WTC11 (cell line): ENCODE data around the gene LMF2. TPM values are rescaled to one million over a fixed set of nuclear protein-coding genes. Genes with fewer than 3 reads are reported as not detected.

Experiments
- ATAC-seq: fragments of 200-7000 bp; cut with Tn5 transposase; 2 replicates; pipeline ENCODE4 v1.10.0; 2021; ENCODE audit warnings: mild to moderate bottlenecking, moderate library complexity
- CTCF ChIA-PET: fragments of 300-600 bp; sonication (Branson Sonifier 250); formaldehyde crosslinking; loops from one replicate; lab custom pipeline; 2021; ENCODE audit warnings: antibody characterized with exemption; lab: Charles Lee
- POLR2A ChIA-PET: fragments of 350-600 bp; sonication (Branson Sonifier 250); formaldehyde crosslinking; loops from one replicate; lab custom pipeline; 2021; ENCODE audit warnings: antibody characterized with exemption; lab: Charles Lee
- DNase-seq: peaks from one replicate; pipeline ENCODE4 v3.0.0; 2021; ENCODE audit warnings: low spot score
- H3K27ac Mint-ChIP-seq: 2 replicates; pipeline ENCODE4 v1.8.0; 2021; ENCODE audit warnings: mixed read lengths
- H3K27me3 Mint-ChIP-seq: 2 replicates; pipeline ENCODE4 v1.8.0; 2021; ENCODE audit warnings: low read depth, mild to moderate bottlenecking, moderate library complexity, mixed read lengths
- H3K36me3 Mint-ChIP-seq: 2 replicates; pipeline ENCODE4 v1.8.0; 2021; ENCODE audit warnings: mixed read lengths
- H3K4me1 Mint-ChIP-seq: 2 replicates; pipeline ENCODE4 v1.8.0; 2022; ENCODE audit warnings: mixed read lengths
- H3K4me3 Mint-ChIP-seq: 2 replicates; pipeline ENCODE4 v1.8.0; 2021; ENCODE audit warnings: mild to moderate bottlenecking, moderate library complexity, mixed read lengths
- H3K9me3 Mint-ChIP-seq: 2 replicates; pipeline ENCODE4 v1.8.0; 2021; ENCODE audit warnings: mixed read lengths
- ARID4B ChIP-seq: sonication (generic); formaldehyde crosslinking; IDR thresholded peaks from 2 replicates; pipeline ENCODE4 v1.8.0; 2023; ENCODE audit warnings: missing genetic modification reagents, mild to moderate bottlenecking, borderline replicate concordance
- CDX4 ChIP-seq: fragments of 250-450 bp; sonication (Bioruptor Pico); IDR thresholded peaks from 2 replicates; pipeline ENCODE4 v1.9.0; 2021; ENCODE audit warnings: moderate library complexity, mild to moderate bottlenecking, inconsistent platforms, borderline replicate concordance
- CREM ChIP-seq: sonication (generic); formaldehyde crosslinking; IDR thresholded peaks from 2 replicates; pipeline ENCODE4 v1.8.1; 2022; ENCODE audit warnings: mild to moderate bottlenecking, missing genetic modification reagents, moderate library complexity
- EMX1 ChIP-seq: fragments of 250-450 bp; sonication (Bioruptor Pico); IDR thresholded peaks from 2 replicates; pipeline ENCODE4 v1.8.0; 2021; ENCODE audit warnings: mild to moderate bottlenecking
- ETV6 ChIP-seq: sonication (generic); formaldehyde crosslinking; IDR thresholded peaks from 2 replicates; pipeline ENCODE4 v1.8.1; 2022; ENCODE audit warnings: mild to moderate bottlenecking, missing genetic modification reagents
- FOXJ3 ChIP-seq: sonication (generic); formaldehyde crosslinking; IDR thresholded peaks from 2 replicates; pipeline ENCODE4 v1.9.0; 2021; ENCODE audit warnings: missing genetic modification reagents, mild to moderate bottlenecking, borderline replicate concordance
- FOXP4 ChIP-seq: sonication (generic); formaldehyde crosslinking; IDR thresholded peaks from 2 replicates; pipeline ENCODE4 v1.8.0; 2022; ENCODE audit warnings: mild to moderate bottlenecking, missing genetic modification reagents
- GABPB1 ChIP-seq: sonication (generic); formaldehyde crosslinking; IDR thresholded peaks from 2 replicates; pipeline ENCODE4 v1.8.1; 2023; ENCODE audit warnings: mild to moderate bottlenecking, missing genetic modification reagents
- JAZF1 ChIP-seq: fragments of 250-450 bp; sonication (Bioruptor Pico); IDR thresholded peaks from 2 replicates; pipeline ENCODE4 v1.9.0; 2021; ENCODE audit warnings: moderate library complexity, mild to moderate bottlenecking, inconsistent platforms
- JUN ChIP-seq: sonication (generic); formaldehyde crosslinking; IDR thresholded peaks from 2 replicates; pipeline ENCODE4 v1.8.0; 2023; ENCODE audit warnings: mild to moderate bottlenecking, missing genetic modification reagents
- KAT7 ChIP-seq: sonication (generic); formaldehyde crosslinking; IDR thresholded peaks from 2 replicates; pipeline ENCODE4 v1.8.1; 2023; ENCODE audit warnings: missing genetic modification reagents, mild to moderate bottlenecking, borderline replicate concordance
- NR2C2 ChIP-seq: sonication (generic); formaldehyde crosslinking; IDR thresholded peaks from 2 replicates; pipeline ENCODE4 v1.8.0; 2022; ENCODE audit warnings: mild to moderate bottlenecking, missing genetic modification reagents
- SMAD3 ChIP-seq: sonication (generic); formaldehyde crosslinking; IDR thresholded peaks from 2 replicates; pipeline ENCODE4 v1.8.0; 2022; ENCODE audit warnings: missing genetic modification reagents, mild to moderate bottlenecking, borderline replicate concordance
- TP53 ChIP-seq: sonication (generic); formaldehyde crosslinking; IDR thresholded peaks from 2 replicates; pipeline ENCODE4 v1.8.1; 2023; ENCODE audit warnings: mild to moderate bottlenecking, missing genetic modification reagents
- ZNF396 ChIP-seq: fragments of 250-450 bp; sonication (Bioruptor Pico); IDR thresholded peaks from 2 replicates; pipeline ENCODE4 v1.8.0; 2021; ENCODE audit warnings: mild to moderate bottlenecking, moderate library complexity, borderline replicate concordance
- ZNF423 ChIP-seq: fragments of 250-450 bp; sonication (Bioruptor Pico); IDR thresholded peaks from 2 replicates; pipeline ENCODE4 v2.1.2; 2022; ENCODE audit warnings: mild to moderate bottlenecking, moderate library complexity
- total RNA-seq: library from RNA; stranded (reverse); gene quantifications from 3 replicates; pipeline ENCODE4 v1.2.3, GENCODE V29; 2021
- TF ChIP-seq, protein P1 (sequence below): sonication (generic); formaldehyde crosslinking; IDR thresholded peaks from 2 replicates; pipeline ENCODE4 v1.8.1; 2023; ENCODE audit warnings: mild to moderate bottlenecking, missing genetic modification reagents
- TF ChIP-seq, protein P2 (sequence below): sonication (generic); formaldehyde crosslinking; IDR thresholded peaks from 2 replicates; pipeline ENCODE4 v1.8.0; 2023; ENCODE audit warnings: mild to moderate bottlenecking, missing genetic modification reagents

Gene LMF2
- total RNA-seq, 1 experiment from 2014 or later = 43.7 TPM

- TF ChIP-seq ETV6 (CRISPR knock-in tag) (no peak), EMX1 (CRISPR knock-in tag) (no peak), FOXJ3 (no peak), FOXP4 (CRISPR knock-in tag) (no peak), GABPB1 (CRISPR knock-in tag) (no peak), SMAD3 (CRISPR knock-in tag) (no peak), NR2C2 (CRISPR knock-in tag) (no peak), JUN (no peak)
- TF ChIP-seq, protein P1, sequence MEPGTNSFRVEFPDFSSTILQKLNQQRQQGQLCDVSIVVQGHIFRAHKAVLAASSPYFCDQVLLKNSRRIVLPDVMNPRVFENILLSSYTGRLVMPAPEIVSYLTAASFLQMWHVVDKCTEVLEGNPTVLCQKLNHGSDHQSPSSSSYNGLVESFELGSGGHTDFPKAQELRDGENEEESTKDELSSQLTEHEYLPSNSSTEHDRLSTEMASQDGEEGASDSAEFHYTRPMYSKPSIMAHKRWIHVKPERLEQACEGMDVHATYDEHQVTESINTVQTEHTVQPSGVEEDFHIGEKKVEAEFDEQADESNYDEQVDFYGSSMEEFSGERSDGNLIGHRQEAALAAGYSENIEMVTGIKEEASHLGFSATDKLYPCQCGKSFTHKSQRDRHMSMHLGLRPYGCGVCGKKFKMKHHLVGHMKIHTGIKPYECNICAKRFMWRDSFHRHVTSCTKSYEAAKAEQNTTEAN (CRISPR knock-in tag) = no peak
- H3K4me3 Mint-ChIP-seq = no peak overlapping the region
Measured at GRCh38 chr22:50504369-50505211, 2.9 kb downstream of the LMF2 start.

GRCh38 chr22:50503475-50504145 lies 3.9 kb downstream of the LMF2 start:
- POLR2A ChIA-PET = interaction anchor here (0.5 kb wide), 1 partner anchor 22 kb away, joined by 3 read pairs; no protein-coding TSS in a partner anchor
- H3K4me3 Mint-ChIP-seq = no peak overlapping the region
- H3K4me1 Mint-ChIP-seq = peaks cover 2% of the 10 kb centered on the region
- DNase-seq = no peak
- no peaks in the 10 kb centered on the region for H3K36me3 Mint-ChIP-seq
- H3K9me3 Mint-ChIP-seq = no peaks in the 10 kb centered on the region
- TF ChIP-seq EMX1 (CRISPR knock-in tag) (no peak), ZNF423 (no peak), TP53 (CRISPR knock-in tag) (no peak), CDX4 (CRISPR knock-in tag) (no peak), JAZF1 (CRISPR knock-in tag) (no peak), ARID4B (CRISPR knock-in tag) (no peak), CREM (CRISPR knock-in tag) (no peak), ZNF396 (no peak), KAT7 (no peak)
- TF ChIP-seq, protein P2, sequence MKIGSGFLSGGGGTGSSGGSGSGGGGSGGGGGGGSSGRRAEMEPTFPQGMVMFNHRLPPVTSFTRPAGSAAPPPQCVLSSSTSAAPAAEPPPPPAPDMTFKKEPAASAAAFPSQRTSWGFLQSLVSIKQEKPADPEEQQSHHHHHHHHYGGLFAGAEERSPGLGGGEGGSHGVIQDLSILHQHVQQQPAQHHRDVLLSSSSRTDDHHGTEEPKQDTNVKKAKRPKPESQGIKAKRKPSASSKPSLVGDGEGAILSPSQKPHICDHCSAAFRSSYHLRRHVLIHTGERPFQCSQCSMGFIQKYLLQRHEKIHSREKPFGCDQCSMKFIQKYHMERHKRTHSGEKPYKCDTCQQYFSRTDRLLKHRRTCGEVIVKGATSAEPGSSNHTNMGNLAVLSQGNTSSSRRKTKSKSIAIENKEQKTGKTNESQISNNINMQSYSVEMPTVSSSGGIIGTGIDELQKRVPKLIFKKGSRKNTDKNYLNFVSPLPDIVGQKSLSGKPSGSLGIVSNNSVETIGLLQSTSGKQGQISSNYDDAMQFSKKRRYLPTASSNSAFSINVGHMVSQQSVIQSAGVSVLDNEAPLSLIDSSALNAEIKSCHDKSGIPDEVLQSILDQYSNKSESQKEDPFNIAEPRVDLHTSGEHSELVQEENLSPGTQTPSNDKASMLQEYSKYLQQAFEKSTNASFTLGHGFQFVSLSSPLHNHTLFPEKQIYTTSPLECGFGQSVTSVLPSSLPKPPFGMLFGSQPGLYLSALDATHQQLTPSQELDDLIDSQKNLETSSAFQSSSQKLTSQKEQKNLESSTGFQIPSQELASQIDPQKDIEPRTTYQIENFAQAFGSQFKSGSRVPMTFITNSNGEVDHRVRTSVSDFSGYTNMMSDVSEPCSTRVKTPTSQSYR (CRISPR knock-in tag) = no peak
- CTCF ChIA-PET = interaction anchor here (0.6 to 1.2 kb wide), 11 partner anchors 13 to 236 kb away, joined by 3 to 9 read pairs (median 3); partner anchors contain the start of gene SCO2
- no peak for ATAC-seq
- H3K27ac Mint-ChIP-seq = no peak overlapping the region
- H3K27me3 Mint-ChIP-seq = no peaks in the 10 kb centered on the region

More at GRCh38 chr22:50504369-50505211, 2.9 kb downstream of the LMF2 start:
- H3K27me3 Mint-ChIP-seq = no peaks in the 10 kb centered on the region
- H3K4me1 Mint-ChIP-seq = peaks cover 10% of the 10 kb centered on the region
- ATAC-seq (no peak), DNase-seq (no peak)
- CTCF ChIA-PET = interaction anchor here (1.0 kb wide), 1 partner anchor 54 kb away, joined by 4 read pairs; no protein-coding TSS in a partner anchor
- POLR2A ChIA-PET = no interaction called here
- no peaks in the 10 kb centered on the region for H3K9me3 Mint-ChIP-seq
- no peaks in the 10 kb centered on the region for H3K36me3 Mint-ChIP-seq
- no peak overlapping the region for H3K27ac Mint-ChIP-seq
